ENCODE data around the gene HS6ST2.

HS6ST2 gene

GRCh38 chrX:132933170-132933569, 25.3 kb downstream of the HS6ST2 start:
- no peak overlapping the region for H3K27ac ChIP-seq
- no peak for TF ChIP-seq CTCF (IDR thresholded peaks at IDR 0.05)
- no peaks in the 10 kb centered on the region for H3K4me1 ChIP-seq (ENCODE audit: control insufficient read depth in 1 of 2, insufficient read depth in 1 of 2, low read depth in 1 of 2, low read length in 1 of 2)

GRCh38 chrX:132924426-132924825, 34.0 kb downstream of the HS6ST2 start:
- no peak for TF ChIP-seq CTCF (IDR thresholded peaks at IDR 0.05)
- no peak overlapping the region for H3K4me3 ChIP-seq (ENCODE audit: low read depth in 1 of 2, low read length in 1 of 2)
- no peaks in the 10 kb centered on the region for H3K9me3 ChIP-seq
- H3K36me3 ChIP-seq: no peaks in the 10 kb centered on the region
- H3K27ac ChIP-seq: no peak overlapping the region
- H3K27me3 ChIP-seq: no peaks in the 10 kb centered on the region
- H3K4me1 ChIP-seq (ENCODE audit: control insufficient read depth in 1 of 2, insufficient read depth in 1 of 2, low read depth in 1 of 2, low read length in 1 of 2): no peaks in the 10 kb centered on the region

More at GRCh38 chrX:132933170-132933569, 25.3 kb downstream of the HS6ST2 start:
- H3K4me3 ChIP-seq (ENCODE audit: low read depth in 1 of 2, low read length in 1 of 2): no peak overlapping the region
- no peaks in the 10 kb centered on the region for H3K36me3 ChIP-seq
- no peaks in the 10 kb centered on the region for H3K9me3 ChIP-seq
- no peaks in the 10 kb centered on the region for H3K27me3 ChIP-seq

GRCh38 chrX:132918523-132918922, 39.9 kb downstream of the HS6ST2 start:
- Histone ChIP-seq H3K4me1 (ENCODE audit: control insufficient read depth in 1 of 2, insufficient read depth in 1 of 2, low read depth in 1 of 2, low read length in 1 of 2) (no peaks in the 10 kb centered on the region), H3K4me3 (ENCODE audit: low read depth in 1 of 2, low read length in 1 of 2) (no peak overlapping the region), H3K27ac (no peak overlapping the region), H3K9me3 (no peaks in the 10 kb centered on the region), H3K27me3 (no peaks in the 10 kb centered on the region), H3K36me3 (no peaks in the 10 kb centered on the region)
- no peak for TF ChIP-seq CTCF (IDR thresholded peaks at IDR 0.05)

- Histone ChIP-seq H3K4me3 (ENCODE audit: low read depth in 1 of 2, low read length in 1 of 2) (no peak overlapping the region), H3K36me3 (no peaks in the 10 kb centered on the region), H3K9me3 (no peaks in the 10 kb centered on the region), H3K4me1 (ENCODE audit: control insufficient read depth in 1 of 2, insufficient read depth in 1 of 2, low read depth in 1 of 2, low read length in 1 of 2) (no peaks in the 10 kb centered on the region), H3K27me3 (no peaks in the 10 kb centered on the region), H3K27ac (no peak overlapping the region)
- no peak for TF ChIP-seq CTCF (IDR thresholded peaks at IDR 0.05)
Measured at GRCh38 chrX:132916349-132916748, 42.1 kb downstream of the HS6ST2 start.

- H3K27me3 ChIP-seq: no peaks in the 10 kb centered on the region
- no peaks in the 10 kb centered on the region for H3K4me1 ChIP-seq (ENCODE audit: control insufficient read depth in 1 of 2, insufficient read depth in 1 of 2, low read depth in 1 of 2, low read length in 1 of 2)
- H3K27ac ChIP-seq: no peak overlapping the region
- no peak for TF ChIP-seq CTCF (IDR thresholded peaks at IDR 0.05)
- no peak overlapping the region for H3K4me3 ChIP-seq (ENCODE audit: low read depth in 1 of 2, low read length in 1 of 2)
- no peaks in the 10 kb centered on the region for H3K9me3 ChIP-seq
- H3K36me3 ChIP-seq: no peaks in the 10 kb centered on the region
Measured at GRCh38 chrX:132909643-132910042, 48.8 kb downstream of the HS6ST2 start.

- no peak overlapping the region for H3K27ac ChIP-seq
- H3K27me3 ChIP-seq: no peaks in the 10 kb centered on the region
- no peaks in the 10 kb centered on the region for H3K4me1 ChIP-seq (ENCODE audit: control insufficient read depth in 1 of 2, insufficient read depth in 1 of 2, low read depth in 1 of 2, low read length in 1 of 2)
- no peaks in the 10 kb centered on the region for H3K9me3 ChIP-seq
- no peak overlapping the region for H3K4me3 ChIP-seq (ENCODE audit: low read depth in 1 of 2, low read length in 1 of 2)
- H3K36me3 ChIP-seq: no peaks in the 10 kb centered on the region
- no peak for TF ChIP-seq CTCF (IDR thresholded peaks at IDR 0.05)
Measured at GRCh38 chrX:132908891-132909290, 49.5 kb downstream of the HS6ST2 start.
